Common myeloid progenitor, CD34-positive (primary cell): Measurements from ENCODE around the gene NPIPA5.
"Not testable (repeated sequence)": the region's sequence is repeated elsewhere in the genome, so short reads cannot be mapped to it uniquely, and the experiment has no call there.

ENCODE experiments used
- CTCF ChIA-PET: fragments of 350-600 bp; sonication (Branson Sonifier 250); formaldehyde crosslinking; loops from one replicate; lab custom pipeline; 2021; ENCODE audit warnings: antibody characterized with exemption; lab: Charles Lee
- POLR2A ChIA-PET: fragments of 350-600 bp; sonication (Branson Sonifier 250); formaldehyde crosslinking; loops from one replicate; lab custom pipeline; 2021; ENCODE audit warnings: antibody characterized with exemption; lab: Charles Lee
- DNase-seq, 3 donors: peaks; one replicate each; pipeline versions ENCODE4 v3.0.0 to v3.0.0-alpha.2; 2013
- H3K27ac ChIP-seq, 2 experiments: 1 replicate in 1 of 2; 2 replicates in 1 of 2; pipeline ENCODE4 v1.7.0; 2013; ENCODE audit warnings: inconsistent platforms in 2 of 2, low read length in 2 of 2, mild to moderate bottlenecking in 2 of 2, low read depth in 1 of 2, moderate library complexity in 1 of 2; ENCODE audit not compliant: severe bottlenecking in 2 of 2, insufficient read depth in 1 of 2, poor library complexity in 1 of 2
- H3K27me3 ChIP-seq, 5 experiments: replicated peaks in 2 of 5; 1 replicate in 3 of 5; 2 replicates in 2 of 5; pipeline versions ENCODE4 v1.6.1 to v1.7.0; 2013; ENCODE audit warnings: low read length in 4 of 5, mild to moderate bottlenecking in 2 of 5, moderate library complexity in 2 of 5, inconsistent platforms in 1 of 5; ENCODE audit not compliant: insufficient read depth in 5 of 5, control insufficient read depth in 4 of 5
- H3K36me3 ChIP-seq, 4 experiments: 1 replicate in 2 of 4; 2 replicates in 2 of 4; pipeline versions ENCODE4 v1.6.1 to v1.7.0; 2013; ENCODE audit warnings: low read length in 3 of 4, control low read depth in 1 of 4, mild to moderate bottlenecking in 1 of 4; ENCODE audit not compliant: control insufficient read depth in 4 of 4, insufficient read depth in 4 of 4
- H3K4me1 ChIP-seq, 4 experiments: 1 replicate in 3 of 4; 2 replicates in 1 of 4; pipeline versions ENCODE4 v1.6.1 to v1.7.1; 2013; ENCODE audit warnings: low read length in 3 of 4, mild to moderate bottlenecking in 3 of 4, control low read depth in 1 of 4, inconsistent platforms in 1 of 4, moderate library complexity in 1 of 4; ENCODE audit not compliant: control insufficient read depth in 4 of 4, insufficient read depth in 4 of 4; ENCODE audit errors: control extremely low read depth in 1 of 4
- H3K4me3 ChIP-seq, 7 experiments: 1 replicate in 4 of 7; 2 replicates in 3 of 7; pipeline versions ENCODE4 v1.5.1 to v1.7.0; 2013; ENCODE audit warnings: mild to moderate bottlenecking in 7 of 7, low read length in 6 of 7, moderate library complexity in 6 of 7, inconsistent platforms in 2 of 7, low read depth in 2 of 7, control low read depth in 1 of 7; ENCODE audit not compliant: insufficient read depth in 4 of 7, control insufficient read depth in 1 of 7; ENCODE audit errors: extremely low read depth in 1 of 7
- H3K9me3 ChIP-seq, 5 experiments: 1 replicate in 4 of 5; 2 replicates in 1 of 5; pipeline versions ENCODE4 v1.6.1 to v1.7.1; 2013; ENCODE audit warnings: low read length in 4 of 5, mild to moderate bottlenecking in 2 of 5, inconsistent platforms in 1 of 5, low read depth in 1 of 5, moderate library complexity in 1 of 5; ENCODE audit not compliant: control insufficient read depth in 4 of 5, insufficient read depth in 2 of 5; ENCODE audit errors: control extremely low read depth in 1 of 5
- WGBS: methylation state at CpG from one replicate; pipeline ENCODE4 v1.1.5; 2013; ENCODE audit not compliant: insufficient coverage; 5-methylcytosine and 5-hydroxymethylcytosine counted together

The NPIPA5 gene

GRCh38 chr16:15352852-15353251, 25.2 kb downstream of the NPIPA5 start:
- H3K27me3 ChIP-seq, H3K9me3 ChIP-seq, H3K4me1 ChIP-seq, H3K4me3 ChIP-seq, H3K36me3 ChIP-seq, DNase-seq, POLR2A ChIA-PET, CTCF ChIA-PET, H3K27ac ChIP-seq: not testable (repeated sequence)
- no CpG with 5 or more reads among the region's 3 CpGs for WGBS

GRCh38 chr16:15351745-15352144, 26.3 kb downstream of the NPIPA5 start:
- H3K36me3 ChIP-seq, H3K4me1 ChIP-seq, POLR2A ChIA-PET, H3K4me3 ChIP-seq, DNase-seq, H3K27ac ChIP-seq, H3K9me3 ChIP-seq, CTCF ChIA-PET, H3K27me3 ChIP-seq: not testable (repeated sequence)
- no CpG with 5 or more reads among the region's 5 CpGs for WGBS

GRCh38 chr16:15351251-15351650, 26.8 kb downstream of the NPIPA5 start:
- H3K4me3 ChIP-seq, DNase-seq, POLR2A ChIA-PET, CTCF ChIA-PET, H3K27me3 ChIP-seq, H3K27ac ChIP-seq, H3K36me3 ChIP-seq, H3K9me3 ChIP-seq, H3K4me1 ChIP-seq: not testable (repeated sequence)
- no CpG with 5 or more reads among the region's 11 CpGs for WGBS

GRCh38 chr16:15348721-15349120, 29.4 kb downstream of the NPIPA5 start:
- POLR2A ChIA-PET, H3K27me3 ChIP-seq, H3K9me3 ChIP-seq, H3K4me1 ChIP-seq, H3K36me3 ChIP-seq, H3K4me3 ChIP-seq, DNase-seq, H3K27ac ChIP-seq, CTCF ChIA-PET: not testable (repeated sequence)
- no CpG with 5 or more reads among the region's 7 CpGs for WGBS

- H3K9me3 ChIP-seq, POLR2A ChIA-PET, H3K4me1 ChIP-seq, H3K27me3 ChIP-seq, H3K27ac ChIP-seq, DNase-seq, CTCF ChIA-PET, H3K4me3 ChIP-seq, H3K36me3 ChIP-seq: not testable (repeated sequence)
- no CpG with 5 or more reads among the region's 1 CpG for WGBS
Measured at GRCh38 chr16:15342337-15342736, 35.8 kb downstream of the NPIPA5 start.

- H3K36me3 ChIP-seq, CTCF ChIA-PET, H3K4me3 ChIP-seq, H3K27ac ChIP-seq, POLR2A ChIA-PET, DNase-seq, H3K27me3 ChIP-seq, H3K4me1 ChIP-seq, H3K9me3 ChIP-seq: not testable (repeated sequence)
- WGBS: no CpG with 5 or more reads among the region's 5 CpGs
Measured at GRCh38 chr16:15338986-15339385, 39.1 kb downstream of the NPIPA5 start.

- POLR2A ChIA-PET, CTCF ChIA-PET: not testable (repeated sequence)
- no CpG with 5 or more reads among the region's 7 CpGs for WGBS
Measured at GRCh38 chr16:15337974-15338605, 40.0 kb downstream of the NPIPA5 start.

More at GRCh38 chr16:15337974-15338605, 40.0 kb downstream of the NPIPA5 start:
- H3K27ac ChIP-seq, H3K4me3 ChIP-seq, DNase-seq, H3K27me3 ChIP-seq, H3K4me1 ChIP-seq, H3K36me3 ChIP-seq, H3K9me3 ChIP-seq: not testable (repeated sequence)
